ENCODE results near the gene TP53TG5. TPM values are rescaled to one million over a fixed set of nuclear protein-coding genes. Genes with fewer than 3 reads are reported as not detected.

Gene TP53TG5
- total RNA-seq, 4 donors from 2014 or later = not detected

DNA sequence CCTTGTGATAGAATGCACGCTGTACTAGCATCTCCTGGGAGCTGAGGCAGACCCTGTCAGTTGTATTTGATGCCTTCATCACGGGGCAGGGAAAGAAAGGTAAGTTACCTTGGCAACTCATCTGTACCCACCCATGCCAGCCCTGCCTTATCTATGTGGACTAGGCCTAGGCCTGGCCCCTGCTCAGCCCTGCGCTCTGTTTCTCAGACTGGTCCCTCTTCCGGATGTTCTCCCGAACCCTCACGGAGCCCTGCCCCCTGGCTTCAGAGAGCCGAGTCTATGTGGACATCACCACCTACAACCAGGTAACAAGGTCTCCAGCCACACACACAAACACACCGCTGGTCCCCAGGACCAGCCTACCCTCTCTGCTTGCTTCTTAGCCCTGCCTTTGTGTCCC, 42.0 kb upstream of the TP53TG5 start:
- peak in 1 of 2 donors; percentile 85 for DNase-seq (ENCODE audit: low spot score in 2 of 2)
- intact Hi-C loops (cut with DNase I; ENCODE audit: low total_unique reads) = no loop called here
- H3K4me3 ChIP-seq (ENCODE audit: low read depth, poor library complexity, severe bottlenecking) = no peak overlapping the region
- 86 to 88% methylated on average over 8 of the region's 8 CpGs for WGBS, 2 donors
- TF ChIP-seq, protein P1, sequence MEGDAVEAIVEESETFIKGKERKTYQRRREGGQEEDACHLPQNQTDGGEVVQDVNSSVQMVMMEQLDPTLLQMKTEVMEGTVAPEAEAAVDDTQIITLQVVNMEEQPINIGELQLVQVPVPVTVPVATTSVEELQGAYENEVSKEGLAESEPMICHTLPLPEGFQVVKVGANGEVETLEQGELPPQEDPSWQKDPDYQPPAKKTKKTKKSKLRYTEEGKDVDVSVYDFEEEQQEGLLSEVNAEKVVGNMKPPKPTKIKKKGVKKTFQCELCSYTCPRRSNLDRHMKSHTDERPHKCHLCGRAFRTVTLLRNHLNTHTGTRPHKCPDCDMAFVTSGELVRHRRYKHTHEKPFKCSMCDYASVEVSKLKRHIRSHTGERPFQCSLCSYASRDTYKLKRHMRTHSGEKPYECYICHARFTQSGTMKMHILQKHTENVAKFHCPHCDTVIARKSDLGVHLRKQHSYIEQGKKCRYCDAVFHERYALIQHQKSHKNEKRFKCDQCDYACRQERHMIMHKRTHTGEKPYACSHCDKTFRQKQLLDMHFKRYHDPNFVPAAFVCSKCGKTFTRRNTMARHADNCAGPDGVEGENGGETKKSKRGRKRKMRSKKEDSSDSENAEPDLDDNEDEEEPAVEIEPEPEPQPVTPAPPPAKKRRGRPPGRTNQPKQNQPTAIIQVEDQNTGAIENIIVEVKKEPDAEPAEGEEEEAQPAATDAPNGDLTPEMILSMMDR (IDR thresholded peaks at IDR 0.05) = no peak
- TF ChIP-seq POLR2A (IDR thresholded peaks at IDR 0.05) = no peak

DNA sequence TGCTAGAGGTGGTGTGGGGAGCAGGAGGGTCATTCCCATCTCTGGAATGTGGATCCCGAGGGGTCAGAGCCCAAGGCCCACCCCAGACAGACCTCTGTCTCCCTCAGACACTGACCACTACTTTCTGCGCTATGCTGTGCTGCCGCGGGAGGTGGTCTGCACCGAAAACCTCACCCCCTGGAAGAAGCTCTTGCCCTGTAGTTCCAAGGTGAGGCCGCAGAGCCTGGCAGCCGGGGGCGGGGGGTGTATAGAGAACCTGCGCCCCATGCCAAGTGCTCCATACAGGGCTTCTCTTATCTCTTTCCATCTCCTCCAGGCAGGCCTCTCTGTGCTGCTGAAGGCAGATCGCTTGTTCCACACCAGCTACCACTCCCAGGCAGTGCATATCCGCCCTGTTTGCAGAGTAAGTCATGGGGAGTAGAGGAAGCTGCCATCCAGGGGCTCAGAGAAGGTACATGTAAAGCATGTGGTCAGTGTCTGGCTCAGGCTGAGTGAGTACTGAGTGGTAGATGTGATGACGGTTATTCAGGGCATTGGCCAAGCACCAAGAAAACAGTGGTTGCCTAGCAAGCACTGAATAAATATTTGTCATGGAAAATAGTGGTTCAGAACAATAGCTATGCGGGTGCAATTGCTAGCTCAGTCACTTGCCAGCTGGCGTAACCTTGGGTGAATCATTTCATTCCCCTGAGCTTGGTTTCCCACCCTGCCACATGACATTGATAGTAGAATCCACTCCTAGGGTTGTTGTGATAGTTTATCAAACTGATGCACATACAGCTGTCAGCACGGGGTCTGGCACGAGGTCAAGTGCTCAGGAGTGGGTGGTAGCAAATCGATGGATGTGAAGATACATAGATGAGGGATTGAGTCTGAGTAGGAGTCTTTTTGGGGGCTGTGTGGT, 41.3 kb upstream of the TP53TG5 start:
- WGBS, 2 donors = 62 to 66% methylated on average over 17 of the region's 17 CpGs
- peak; percentile 88 to 92 for DNase-seq (ENCODE audit: low spot score in 2 of 2)
- intact Hi-C loops (cut with DNase I; ENCODE audit: low total_unique reads) = no loop called here
- no peak for TF ChIP-seq POLR2A (IDR thresholded peaks at IDR 0.05)
- TF ChIP-seq, protein P1 (IDR thresholded peaks at IDR 0.05) = no peak
- H3K4me3 ChIP-seq (ENCODE audit: low read depth, poor library complexity, severe bottlenecking) = no peak overlapping the region

DNA sequence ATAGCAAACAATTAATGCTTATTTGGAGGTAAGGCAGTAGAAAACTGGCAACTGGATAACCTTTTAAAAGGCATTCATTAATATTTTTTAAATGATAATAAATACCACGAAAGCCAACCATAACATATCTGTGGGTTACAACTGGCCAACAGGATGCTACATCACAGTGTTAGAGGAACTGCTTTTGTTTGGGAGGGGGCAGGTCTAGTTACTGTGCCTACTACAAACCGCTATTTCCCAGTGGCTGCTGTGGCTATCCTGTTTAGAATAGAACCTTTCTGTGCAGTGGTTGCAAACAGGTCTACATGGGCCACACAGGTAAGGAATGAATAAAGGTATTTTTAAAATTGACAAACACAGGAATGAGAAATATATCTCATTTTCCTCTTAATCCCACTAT, 38.8 kb upstream of the TP53TG5 start:
- TF ChIP-seq, protein P1 (IDR thresholded peaks at IDR 0.05) = no peak
- no peak for TF ChIP-seq POLR2A (IDR thresholded peaks at IDR 0.05)
- WGBS, 2 donors = 68 to 70% methylated on average over 2 of the region's 2 CpGs
- intact Hi-C loops (cut with DNase I; ENCODE audit: low total_unique reads) = no loop called here

DNA sequence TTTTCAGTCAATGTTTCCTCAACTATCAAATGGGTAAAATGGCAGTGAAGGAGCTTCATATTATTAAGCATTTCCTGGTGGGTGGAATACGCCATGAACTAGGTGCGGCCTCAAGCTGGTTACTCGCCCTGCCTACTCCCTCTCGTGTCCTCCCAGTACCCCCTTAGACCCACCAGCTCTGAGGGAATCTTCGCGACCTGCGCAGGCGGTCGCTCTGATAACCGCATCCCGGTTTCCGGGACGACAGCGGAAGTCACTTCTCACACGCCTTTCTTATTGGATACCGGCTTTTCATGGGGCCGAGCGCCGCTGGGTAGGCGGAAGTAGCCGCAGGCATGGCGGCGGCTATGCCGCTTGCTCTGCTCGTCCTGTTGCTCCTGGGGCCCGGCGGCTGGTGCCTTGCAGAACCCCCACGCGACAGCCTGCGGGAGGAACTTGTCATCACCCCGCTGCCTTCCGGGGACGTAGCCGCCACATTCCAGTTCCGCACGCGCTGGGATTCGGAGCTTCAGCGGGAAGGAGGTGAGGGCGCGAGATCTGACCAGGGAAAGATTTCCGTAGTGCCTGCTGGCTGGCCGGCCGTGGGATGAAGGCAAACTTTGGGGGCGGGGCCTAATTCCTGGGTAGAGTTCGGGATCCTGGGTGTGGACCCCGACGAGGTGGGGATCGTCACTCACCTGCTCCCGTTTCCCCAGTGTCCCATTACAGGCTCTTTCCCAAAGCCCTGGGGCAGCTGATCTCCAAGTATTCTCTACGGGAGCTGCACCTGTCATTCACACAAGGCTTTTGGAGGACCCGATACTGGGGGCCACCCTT, 37.9 kb upstream of the TP53TG5 start, which contains the start of gene PIGT:
PIGT (plus strand) TSS at position 320 of the 816 bp plus-strand sequence; CDS start at position 336, 16 bp downstream.
- peak; percentile 86 to 97 for DNase-seq (ENCODE audit: low spot score in 2 of 2)
- 0 to 1% methylated on average over 45 to 52 of the region's 52 CpGs for WGBS, 2 donors
- intact Hi-C loops (cut with DNase I; ENCODE audit: low total_unique reads) = no loop called here
- TF ChIP-seq, protein P1 (IDR thresholded peaks at IDR 0.05) = no peak
- peak in 1 of 2 donors; percentile 27 for TF ChIP-seq POLR2A (IDR thresholded peaks at IDR 0.05)
- H3K4me3 ChIP-seq (ENCODE audit: low read depth, poor library complexity, severe bottlenecking) = peak within 1 kb of the TSS; percentile 96

More for the DNA sequence above, 38.8 kb upstream of the TP53TG5 start:
- H3K4me3 ChIP-seq (ENCODE audit: low read depth, poor library complexity, severe bottlenecking) = no peak overlapping the region
- DNase-seq (ENCODE audit: low spot score in 2 of 2) = no peak

DNA sequence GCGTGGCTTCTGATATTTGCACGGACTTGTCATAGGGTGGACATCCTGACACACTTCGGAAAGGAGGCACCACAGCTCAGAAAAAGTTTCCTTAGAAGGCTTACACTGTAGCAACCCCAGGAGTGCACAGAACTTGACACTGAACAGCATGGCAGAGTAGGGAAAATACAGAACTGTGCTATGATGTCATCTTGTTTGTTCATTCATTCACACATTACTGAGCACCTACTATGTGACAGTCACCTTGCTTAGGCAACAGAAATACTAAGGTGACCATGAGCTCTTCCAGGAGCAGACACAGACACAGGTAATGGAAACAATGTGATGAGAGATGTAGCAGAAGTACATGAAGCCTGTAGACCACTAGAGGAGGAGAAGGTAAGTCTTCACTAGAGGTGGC, 35.4 kb upstream of the TP53TG5 start:
- DNase-seq (ENCODE audit: low spot score in 2 of 2) = no peak
- intact Hi-C loops (cut with DNase I; ENCODE audit: low total_unique reads) = no loop called here
- no peak overlapping the region for H3K4me3 ChIP-seq (ENCODE audit: low read depth, poor library complexity, severe bottlenecking)
- WGBS, 2 donors = 56 to 77% methylated on average over 3 of the region's 3 CpGs
- no peak for TF ChIP-seq POLR2A (IDR thresholded peaks at IDR 0.05)
- TF ChIP-seq, protein P1 (IDR thresholded peaks at IDR 0.05) = no peak

Measured in lower leg skin (tissue), 4 donors.